GM23338 (cell line): ENCODE results near the gene CRB2. TPM values are rescaled to one million over a fixed set of nuclear protein-coding genes. Genes with fewer than 3 reads are reported as not detected.
A peak's percentile ranks its signal among the peaks of the same experiment; 100 is the strongest.

Source experiments
- ATAC-seq: fragments of 200-7000 bp; cut with Tn5 transposase; 3 replicates; pipeline ENCODE4 v1.9.1; 2020
- DNase-seq: peaks from one replicate; pipeline ENCODE4 v3.0.0-alpha.2; 2015; ENCODE audit warnings: low spot score
- H2AFZ ChIP-seq: fragments of 200-600 bp; sonication (generic); 2 replicates; pipeline ENCODE4 v1.8.0; 2016; ENCODE audit warnings: antibody characterized with exemption, mild to moderate bottlenecking, moderate library complexity
- H3F3A ChIP-seq: fragments of 200-600 bp; sonication (generic); replicated peaks from 2 replicates; pipeline ENCODE4 v1.8.0; 2017; ENCODE audit warnings: antibody characterized with exemption, mixed run types, low read depth
- H3K27ac ChIP-seq: fragments of 200-600 bp; sonication (generic); 2 replicates; pipeline ENCODE4 v1.6.1; 2016; ENCODE audit warnings: low read depth
- H3K27me3 ChIP-seq: fragments of 200-600 bp; sonication (generic); 2 replicates; pipeline ENCODE4 v1.8.0; 2016; ENCODE audit warnings: mild to moderate bottlenecking, mixed run types, moderate library complexity; ENCODE audit not compliant: insufficient read depth
- H3K36me3 ChIP-seq: fragments of 200-600 bp; sonication (generic); 2 replicates; pipeline ENCODE4 v1.8.0; 2016; ENCODE audit warnings: mild to moderate bottlenecking; ENCODE audit not compliant: insufficient read depth
- H3K4me1 ChIP-seq: fragments of 200-600 bp; sonication (generic); 2 replicates; pipeline ENCODE4 v1.8.0; 2016; ENCODE audit warnings: mild to moderate bottlenecking, moderate library complexity; ENCODE audit not compliant: insufficient read depth
- H3K4me2 ChIP-seq: fragments of 200-600 bp; sonication (generic); 2 replicates; pipeline ENCODE4 v1.7.1; 2017; ENCODE audit warnings: mixed run types
- H3K4me3 ChIP-seq: fragments of 200-600 bp; sonication (generic); 2 replicates; pipeline ENCODE4 v1.6.1; 2016; ENCODE audit warnings: mixed run types
- H3K79me2 ChIP-seq: fragments of 200-600 bp; sonication (generic); replicated peaks from 2 replicates; pipeline ENCODE4 v1.8.0; 2017; ENCODE audit warnings: mild to moderate bottlenecking; ENCODE audit not compliant: insufficient read depth
- H3K9me2 ChIP-seq: fragments of 200-600 bp; sonication (generic); 2 replicates; pipeline ENCODE4 v1.8.0; 2017; ENCODE audit not compliant: insufficient read depth
- H4K20me1 ChIP-seq: fragments of 200-600 bp; sonication (generic); replicated peaks from 2 replicates; pipeline ENCODE4 v1.8.0; 2017; ENCODE audit warnings: mild to moderate bottlenecking; ENCODE audit not compliant: insufficient read depth
- H3K27ac Mint-ChIP-seq: 2 replicates; pipeline ENCODE4 v1.8.0; 2020; ENCODE audit warnings: inconsistent platforms, mild to moderate bottlenecking, moderate library complexity, mixed read lengths
- H3K27me3 Mint-ChIP-seq: 3 replicates; pipeline ENCODE4 v1.8.0; 2022; ENCODE audit warnings: low read depth, mild to moderate bottlenecking, moderate library complexity, mixed read lengths, inconsistent platforms; ENCODE audit not compliant: insufficient read depth, poor library complexity
- H3K36me3 Mint-ChIP-seq: 3 replicates; pipeline ENCODE4 v1.8.0; 2021; ENCODE audit warnings: low read depth, mild to moderate bottlenecking, inconsistent platforms, moderate library complexity, mixed read lengths
- H3K4me1 Mint-ChIP-seq: 3 replicates; pipeline ENCODE4 v1.8.0; 2020; ENCODE audit warnings: mild to moderate bottlenecking, inconsistent platforms, mixed read lengths
- H3K4me3 Mint-ChIP-seq: 3 replicates; pipeline ENCODE4 v1.8.0; 2021; ENCODE audit warnings: moderate library complexity, mild to moderate bottlenecking, inconsistent platforms, mixed read lengths
- H3K9me3 Mint-ChIP-seq: 3 replicates; pipeline ENCODE4 v1.8.0; 2020; ENCODE audit warnings: moderate library complexity, mild to moderate bottlenecking, inconsistent platforms, mixed read lengths
- polyA plus RNA-seq: library from polyadenylated mRNA; unstranded; fragments of >200 nt; fragmentation: Nextera tagmentation; extraction: Ambion mirVana; gene quantifications from 2 replicates; pipeline ENCODE4 v1.2.1, GENCODE V29; 2016
- total RNA-seq: library from RNA; depleted of rRNA; stranded (reverse); fragments of >200 nt; shearing (Covaris generic); gene quantifications from 2 replicates; pipeline ENCODE4 v1.2.3, GENCODE V29; 2014
- TF ChIP-seq, protein P1 (sequence below): fragments of 250-450 bp; sonication (Bioruptor Pico); IDR thresholded peaks from 2 replicates; pipeline ENCODE4 v1.5.0; 2020; ENCODE audit warnings: mild to moderate bottlenecking, moderate library complexity
- TF ChIP-seq, protein P2 (sequence below): IDR thresholded peaks from 2 replicates; pipeline ENCODE4 v1.6.1; 2016; ENCODE audit warnings: antibody characterized with exemption
- TF ChIP-seq, protein P3 (sequence below): IDR thresholded peaks from one replicate; pipeline ENCODE4 v1.6.1; 2018; ENCODE audit warnings: antibody characterized with exemption; ENCODE audit not compliant: unreplicated experiment

CRB2 gene
- total and polyA plus RNA-seq, 2 experiments from 2014 or later = 0.34 to 10.2 TPM

DNA sequence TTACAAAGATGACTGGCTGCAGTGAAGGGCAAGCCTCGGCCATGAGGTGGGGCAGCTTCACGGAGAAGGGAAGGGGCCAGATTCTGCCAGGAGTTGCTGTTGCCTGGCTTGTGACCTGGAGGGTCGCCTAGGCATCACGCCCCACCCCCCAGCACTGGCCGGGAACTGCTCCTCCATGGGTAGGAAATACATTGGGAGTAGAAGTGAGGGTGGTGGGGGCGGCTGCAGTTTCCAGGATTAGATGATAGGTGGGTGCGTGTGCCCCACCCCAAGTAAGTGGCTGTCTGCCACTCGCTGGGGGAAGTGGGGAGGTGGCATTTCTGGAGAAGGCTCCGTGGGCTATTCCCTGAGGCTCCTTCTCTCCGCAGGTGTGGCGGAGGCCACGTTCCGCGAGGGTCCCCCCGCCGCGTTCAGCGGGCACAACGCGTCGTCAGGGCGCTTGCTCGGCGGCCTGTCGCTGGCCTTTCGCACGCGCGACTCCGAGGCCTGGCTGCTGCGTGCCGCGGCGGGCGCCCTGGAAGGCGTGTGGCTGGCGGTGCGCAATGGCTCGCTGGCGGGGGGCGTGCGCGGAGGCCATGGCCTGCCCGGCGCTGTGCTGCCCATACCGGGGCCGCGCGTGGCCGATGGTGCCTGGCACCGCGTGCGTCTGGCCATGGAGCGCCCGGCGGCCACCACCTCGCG is 16.9 kb downstream of the CRB2 start:
- Histone ChIP-seq H4K20me1 (no peaks in the 10 kb centered on the region), H3K4me2 (peak overlapping the region; percentile 80), H3K4me3 (peak overlapping the region; percentile 51; the same call in 1 of the 2 replicates), H3K4me1 (peaks cover 5% of the 10 kb centered on the region; the same call in 1 of the 2 replicates), H3K27me3 (peaks cover 31% of the 10 kb centered on the region), H3K79me2 (no peaks in the 10 kb centered on the region), H3K36me3 (no peaks in the 10 kb centered on the region), H3K9me2 (no peaks in the 10 kb centered on the region), H3F3A (no peaks in the 10 kb centered on the region; the same call in 1 of the 2 replicates), H2AFZ (no peak overlapping the region), H3K27ac (no peak overlapping the region)
- DNase-seq = no peak
- Mint-ChIP-seq H3K4me3 (peak overlapping the region; percentile 58), H3K4me1 (peaks cover 26% of the 10 kb centered on the region), H3K36me3 (no peaks in the 10 kb centered on the region), H3K9me3 (no peaks in the 10 kb centered on the region), H3K27me3 (peaks cover 45% of the 10 kb centered on the region), H3K27ac (no peak overlapping the region)
- peak; percentile 15 for ATAC-seq
- TF ChIP-seq, protein P1, sequence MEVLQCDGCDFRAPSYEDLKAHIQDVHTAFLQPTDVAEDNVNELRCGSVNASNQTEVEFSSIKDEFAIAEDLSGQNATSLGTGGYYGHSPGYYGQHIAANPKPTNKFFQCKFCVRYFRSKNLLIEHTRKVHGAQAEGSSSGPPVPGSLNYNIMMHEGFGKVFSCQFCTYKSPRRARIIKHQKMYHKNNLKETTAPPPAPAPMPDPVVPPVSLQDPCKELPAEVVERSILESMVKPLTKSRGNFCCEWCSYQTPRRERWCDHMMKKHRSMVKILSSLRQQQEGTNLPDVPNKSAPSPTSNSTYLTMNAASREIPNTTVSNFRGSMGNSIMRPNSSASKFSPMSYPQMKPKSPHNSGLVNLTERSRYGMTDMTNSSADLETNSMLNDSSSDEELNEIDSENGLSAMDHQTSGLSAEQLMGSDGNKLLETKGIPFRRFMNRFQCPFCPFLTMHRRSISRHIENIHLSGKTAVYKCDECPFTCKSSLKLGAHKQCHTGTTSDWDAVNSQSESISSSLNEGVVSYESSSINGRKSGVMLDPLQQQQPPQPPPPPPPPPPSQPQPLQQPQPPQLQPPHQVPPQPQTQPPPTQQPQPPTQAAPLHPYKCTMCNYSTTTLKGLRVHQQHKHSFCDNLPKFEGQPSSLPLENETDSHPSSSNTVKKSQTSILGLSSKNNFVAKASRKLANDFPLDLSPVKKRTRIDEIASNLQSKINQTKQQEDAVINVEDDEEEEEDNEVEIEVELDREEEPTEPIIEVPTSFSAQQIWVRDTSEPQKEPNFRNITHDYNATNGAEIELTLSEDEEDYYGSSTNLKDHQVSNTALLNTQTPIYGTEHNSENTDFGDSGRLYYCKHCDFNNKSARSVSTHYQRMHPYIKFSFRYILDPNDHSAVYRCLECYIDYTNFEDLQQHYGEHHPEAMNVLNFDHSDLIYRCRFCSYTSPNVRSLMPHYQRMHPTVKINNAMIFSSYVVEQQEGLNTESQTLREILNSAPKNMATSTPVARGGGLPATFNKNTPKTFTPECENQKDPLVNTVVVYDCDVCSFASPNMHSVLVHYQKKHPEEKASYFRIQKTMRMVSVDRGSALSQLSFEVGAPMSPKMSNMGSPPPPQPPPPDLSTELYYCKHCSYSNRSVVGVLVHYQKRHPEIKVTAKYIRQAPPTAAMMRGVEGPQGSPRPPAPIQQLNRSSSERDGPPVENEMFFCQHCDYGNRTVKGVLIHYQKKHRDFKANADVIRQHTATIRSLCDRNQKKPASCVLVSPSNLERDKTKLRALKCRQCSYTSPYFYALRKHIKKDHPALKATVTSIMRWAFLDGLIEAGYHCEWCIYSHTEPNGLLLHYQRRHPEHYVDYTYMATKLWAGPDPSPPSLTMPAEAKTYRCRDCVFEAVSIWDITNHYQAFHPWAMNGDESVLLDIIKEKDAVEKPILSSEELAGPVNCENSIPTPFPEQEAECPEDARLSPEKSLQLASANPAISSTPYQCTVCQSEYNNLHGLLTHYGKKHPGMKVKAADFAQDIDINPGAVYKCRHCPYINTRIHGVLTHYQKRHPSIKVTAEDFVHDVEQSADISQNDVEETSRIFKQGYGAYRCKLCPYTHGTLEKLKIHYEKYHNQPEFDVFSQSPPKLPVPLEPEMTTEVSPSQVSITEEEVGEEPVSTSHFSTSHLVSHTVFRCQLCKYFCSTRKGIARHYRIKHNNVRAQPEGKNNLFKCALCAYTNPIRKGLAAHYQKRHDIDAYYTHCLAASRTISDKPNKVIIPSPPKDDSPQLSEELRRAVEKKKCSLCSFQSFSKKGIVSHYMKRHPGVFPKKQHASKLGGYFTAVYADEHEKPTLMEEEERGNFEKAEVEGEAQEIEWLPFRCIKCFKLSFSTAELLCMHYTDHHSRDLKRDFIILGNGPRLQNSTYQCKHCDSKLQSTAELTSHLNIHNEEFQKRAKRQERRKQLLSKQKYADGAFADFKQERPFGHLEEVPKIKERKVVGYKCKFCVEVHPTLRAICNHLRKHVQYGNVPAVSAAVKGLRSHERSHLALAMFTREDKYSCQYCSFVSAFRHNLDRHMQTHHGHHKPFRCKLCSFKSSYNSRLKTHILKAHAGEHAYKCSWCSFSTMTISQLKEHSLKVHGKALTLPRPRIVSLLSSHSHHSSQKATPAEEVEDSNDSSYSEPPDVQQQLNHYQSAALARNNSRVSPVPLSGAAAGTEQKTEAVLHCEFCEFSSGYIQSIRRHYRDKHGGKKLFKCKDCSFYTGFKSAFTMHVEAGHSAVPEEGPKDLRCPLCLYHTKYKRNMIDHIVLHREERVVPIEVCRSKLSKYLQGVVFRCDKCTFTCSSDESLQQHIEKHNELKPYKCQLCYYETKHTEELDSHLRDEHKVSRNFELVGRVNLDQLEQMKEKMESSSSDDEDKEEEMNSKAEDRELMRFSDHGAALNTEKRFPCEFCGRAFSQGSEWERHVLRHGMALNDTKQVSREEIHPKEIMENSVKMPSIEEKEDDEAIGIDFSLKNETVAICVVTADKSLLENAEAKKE = no peak
- TF ChIP-seq, protein P2, sequence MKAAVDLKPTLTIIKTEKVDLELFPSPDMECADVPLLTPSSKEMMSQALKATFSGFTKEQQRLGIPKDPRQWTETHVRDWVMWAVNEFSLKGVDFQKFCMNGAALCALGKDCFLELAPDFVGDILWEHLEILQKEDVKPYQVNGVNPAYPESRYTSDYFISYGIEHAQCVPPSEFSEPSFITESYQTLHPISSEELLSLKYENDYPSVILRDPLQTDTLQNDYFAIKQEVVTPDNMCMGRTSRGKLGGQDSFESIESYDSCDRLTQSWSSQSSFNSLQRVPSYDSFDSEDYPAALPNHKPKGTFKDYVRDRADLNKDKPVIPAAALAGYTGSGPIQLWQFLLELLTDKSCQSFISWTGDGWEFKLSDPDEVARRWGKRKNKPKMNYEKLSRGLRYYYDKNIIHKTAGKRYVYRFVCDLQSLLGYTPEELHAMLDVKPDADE = no peak
- TF ChIP-seq, protein P3, sequence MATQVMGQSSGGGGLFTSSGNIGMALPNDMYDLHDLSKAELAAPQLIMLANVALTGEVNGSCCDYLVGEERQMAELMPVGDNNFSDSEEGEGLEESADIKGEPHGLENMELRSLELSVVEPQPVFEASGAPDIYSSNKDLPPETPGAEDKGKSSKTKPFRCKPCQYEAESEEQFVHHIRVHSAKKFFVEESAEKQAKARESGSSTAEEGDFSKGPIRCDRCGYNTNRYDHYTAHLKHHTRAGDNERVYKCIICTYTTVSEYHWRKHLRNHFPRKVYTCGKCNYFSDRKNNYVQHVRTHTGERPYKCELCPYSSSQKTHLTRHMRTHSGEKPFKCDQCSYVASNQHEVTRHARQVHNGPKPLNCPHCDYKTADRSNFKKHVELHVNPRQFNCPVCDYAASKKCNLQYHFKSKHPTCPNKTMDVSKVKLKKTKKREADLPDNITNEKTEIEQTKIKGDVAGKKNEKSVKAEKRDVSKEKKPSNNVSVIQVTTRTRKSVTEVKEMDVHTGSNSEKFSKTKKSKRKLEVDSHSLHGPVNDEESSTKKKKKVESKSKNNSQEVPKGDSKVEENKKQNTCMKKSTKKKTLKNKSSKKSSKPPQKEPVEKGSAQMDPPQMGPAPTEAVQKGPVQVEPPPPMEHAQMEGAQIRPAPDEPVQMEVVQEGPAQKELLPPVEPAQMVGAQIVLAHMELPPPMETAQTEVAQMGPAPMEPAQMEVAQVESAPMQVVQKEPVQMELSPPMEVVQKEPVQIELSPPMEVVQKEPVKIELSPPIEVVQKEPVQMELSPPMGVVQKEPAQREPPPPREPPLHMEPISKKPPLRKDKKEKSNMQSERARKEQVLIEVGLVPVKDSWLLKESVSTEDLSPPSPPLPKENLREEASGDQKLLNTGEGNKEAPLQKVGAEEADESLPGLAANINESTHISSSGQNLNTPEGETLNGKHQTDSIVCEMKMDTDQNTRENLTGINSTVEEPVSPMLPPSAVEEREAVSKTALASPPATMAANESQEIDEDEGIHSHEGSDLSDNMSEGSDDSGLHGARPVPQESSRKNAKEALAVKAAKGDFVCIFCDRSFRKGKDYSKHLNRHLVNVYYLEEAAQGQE = no peak
